NT2/D1 (cell line): ENCODE data around the gene FCER2.

Experiments
- DNase-seq: peaks from one replicate; pipeline ENCODE4 v3.0.0-alpha.2; 2011; ENCODE audit warnings: low read depth, low spot score
- H3K27me3 ChIP-seq: 2 replicates; pipeline ENCODE4 v1.6.0; 2011; ENCODE audit warnings: mild to moderate bottlenecking; ENCODE audit not compliant: insufficient read length, insufficient read depth
- H3K36me3 ChIP-seq: 2 replicates; pipeline ENCODE4 v1.6.1; 2011; ENCODE audit warnings: mild to moderate bottlenecking, low read length, mixed read lengths; ENCODE audit not compliant: insufficient read depth, insufficient read length
- H3K4me1 ChIP-seq: 2 replicates; pipeline ENCODE4 v1.5.1; 2011; ENCODE audit not compliant: insufficient read depth, insufficient read length
- H3K4me3 ChIP-seq: 2 replicates; pipeline ENCODE4 v1.5.1; 2011; ENCODE audit warnings: low read depth; ENCODE audit not compliant: insufficient read length
- H3K9ac ChIP-seq: 2 replicates; pipeline ENCODE4 v1.6.0; 2011; ENCODE audit warnings: low read depth; ENCODE audit not compliant: insufficient read length
- H3K9me3 ChIP-seq: 2 replicates; pipeline ENCODE4 v1.5.1; 2011; ENCODE audit warnings: mild to moderate bottlenecking, low read length; ENCODE audit not compliant: insufficient read depth
- SUZ12 ChIP-seq: IDR thresholded peaks from 2 replicates; pipeline ENCODE4 v1.6.1; 2011; ENCODE audit not compliant: insufficient read length, insufficient read depth; ENCODE audit errors: extremely low read depth
- YY1 ChIP-seq: IDR thresholded peaks from 2 replicates; pipeline ENCODE4 v1.6.1; 2011; ENCODE audit not compliant: insufficient read length, insufficient read depth
- ZNF274 ChIP-seq: IDR thresholded peaks from 2 replicates; pipeline ENCODE4 v1.6.1; 2011; ENCODE audit warnings: mild to moderate bottlenecking, low read depth, low read length

FCER2 gene

GRCh38 chr19:7739801-7740681 lies 38.1 kb upstream of the FCER2 start:
- Histone ChIP-seq H3K36me3 (no peaks in the 10 kb centered on the region), H3K27me3 (peaks cover 23% of the 10 kb centered on the region), H3K9me3 (no peaks in the 10 kb centered on the region), H3K4me1 (peaks cover 2% of the 10 kb centered on the region), H3K9ac (no peak overlapping the region), H3K4me3 (no peak overlapping the region)
- TF ChIP-seq YY1 (no peak), ZNF274 (no peak), SUZ12 (no peak)
- no peak for DNase-seq

DNA sequence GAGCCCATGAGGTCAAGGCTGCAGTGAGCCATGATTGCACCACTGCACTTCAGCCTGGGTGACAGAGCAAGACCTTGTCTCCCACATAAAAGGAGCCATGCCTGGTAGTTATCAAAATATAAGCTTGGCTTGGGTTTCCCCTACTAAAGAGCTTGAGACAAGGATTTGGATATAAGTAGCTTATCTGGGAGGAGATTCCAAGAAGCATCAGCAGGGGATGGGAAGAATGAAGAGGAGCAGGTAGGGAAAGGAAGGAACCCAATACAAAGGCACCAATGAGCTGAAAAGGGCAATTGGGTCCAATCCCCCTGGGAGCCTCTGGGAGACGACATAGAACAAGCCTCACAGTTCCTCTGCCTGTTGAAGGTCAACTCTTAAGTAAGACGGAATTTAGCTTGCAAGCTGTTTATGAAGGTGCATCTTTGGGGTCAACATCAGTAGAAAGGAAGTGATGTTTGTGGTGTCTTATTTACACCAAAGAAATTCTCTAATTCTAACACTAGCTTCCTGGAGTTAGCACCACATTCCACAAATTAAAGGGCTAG lies 37.4 kb upstream of the FCER2 start:
- Histone ChIP-seq H3K4me3 (no peak overlapping the region), H3K9me3 (no peaks in the 10 kb centered on the region), H3K36me3 (no peaks in the 10 kb centered on the region), H3K27me3 (peaks cover 23% of the 10 kb centered on the region), H3K9ac (no peak overlapping the region), H3K4me1 (peaks cover 2% of the 10 kb centered on the region)
- TF ChIP-seq YY1: no peak
- DNase-seq: no peak

DNA sequence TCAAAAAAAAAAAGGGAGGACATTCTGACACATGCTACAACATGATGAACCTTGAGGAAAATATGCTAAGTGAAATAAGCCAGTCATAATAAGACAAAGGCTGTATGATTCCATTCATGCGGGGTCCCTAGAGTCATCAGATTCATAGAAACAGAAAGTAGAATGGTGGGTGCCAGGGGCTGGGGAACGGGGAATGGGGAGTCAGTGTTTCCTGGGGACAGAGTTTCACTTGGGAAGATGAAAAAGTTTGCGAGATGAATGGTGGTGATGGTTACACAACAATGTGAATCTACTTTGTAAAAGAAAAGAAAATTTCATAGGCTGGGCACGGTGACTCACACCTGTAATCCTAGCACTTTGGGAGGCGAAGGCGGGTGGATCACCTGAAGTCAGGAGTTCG lies 36.1 kb upstream of the FCER2 start:
- H3K27me3 ChIP-seq: peaks cover 24% of the 10 kb centered on the region
- DNase-seq: no peak
- H3K4me3 ChIP-seq: no peak overlapping the region
- no peaks in the 10 kb centered on the region for H3K9me3 ChIP-seq
- H3K4me1 ChIP-seq: no peaks in the 10 kb centered on the region
- H3K9ac ChIP-seq: no peak overlapping the region
- H3K36me3 ChIP-seq: no peaks in the 10 kb centered on the region
- TF ChIP-seq ZNF274 (no peak), YY1 (no peak), SUZ12 (no peak)

- no peak overlapping the region for H3K9ac ChIP-seq
- H3K4me1 ChIP-seq: no peaks in the 10 kb centered on the region
- TF ChIP-seq SUZ12 (no peak), ZNF274 (no peak), YY1 (no peak)
- no peak for DNase-seq
- H3K4me3 ChIP-seq: no peak overlapping the region
- no peaks in the 10 kb centered on the region for H3K9me3 ChIP-seq
- peaks cover 28% of the 10 kb centered on the region for H3K27me3 ChIP-seq
- no peaks in the 10 kb centered on the region for H3K36me3 ChIP-seq
Observed at GRCh38 chr19:7737215-7737614, 35.3 kb upstream of the FCER2 start.

DNA sequence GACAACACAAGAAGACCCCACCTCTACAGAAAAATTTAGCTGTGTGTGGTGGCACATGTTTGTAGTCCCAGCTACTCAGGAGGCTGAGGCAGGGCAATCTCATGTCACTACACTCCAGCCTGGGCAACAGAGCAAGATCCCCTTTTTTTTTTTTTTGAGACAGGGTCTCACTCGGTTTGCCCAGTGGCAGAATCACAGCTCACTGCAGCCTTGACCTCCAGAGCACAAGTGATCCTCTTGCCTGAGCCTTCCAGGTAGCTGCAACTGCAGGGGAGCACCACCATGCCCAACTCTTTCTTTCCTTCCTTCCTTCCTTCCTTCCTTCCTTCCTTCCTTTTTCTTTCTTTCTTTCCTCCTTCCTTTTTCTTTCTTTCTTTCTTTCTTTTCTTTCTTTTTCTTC lies 34.2 kb upstream of the FCER2 start:
- Histone ChIP-seq H3K4me1 (no peaks in the 10 kb centered on the region), H3K4me3 (no peak overlapping the region), H3K9me3 (no peaks in the 10 kb centered on the region), H3K27me3 (peaks cover 37% of the 10 kb centered on the region), H3K36me3 (no peaks in the 10 kb centered on the region), H3K9ac (no peak overlapping the region)
- DNase-seq: no peak
- TF ChIP-seq SUZ12: no peak
- no peak for TF ChIP-seq ZNF274
- no peak for TF ChIP-seq YY1

DNA sequence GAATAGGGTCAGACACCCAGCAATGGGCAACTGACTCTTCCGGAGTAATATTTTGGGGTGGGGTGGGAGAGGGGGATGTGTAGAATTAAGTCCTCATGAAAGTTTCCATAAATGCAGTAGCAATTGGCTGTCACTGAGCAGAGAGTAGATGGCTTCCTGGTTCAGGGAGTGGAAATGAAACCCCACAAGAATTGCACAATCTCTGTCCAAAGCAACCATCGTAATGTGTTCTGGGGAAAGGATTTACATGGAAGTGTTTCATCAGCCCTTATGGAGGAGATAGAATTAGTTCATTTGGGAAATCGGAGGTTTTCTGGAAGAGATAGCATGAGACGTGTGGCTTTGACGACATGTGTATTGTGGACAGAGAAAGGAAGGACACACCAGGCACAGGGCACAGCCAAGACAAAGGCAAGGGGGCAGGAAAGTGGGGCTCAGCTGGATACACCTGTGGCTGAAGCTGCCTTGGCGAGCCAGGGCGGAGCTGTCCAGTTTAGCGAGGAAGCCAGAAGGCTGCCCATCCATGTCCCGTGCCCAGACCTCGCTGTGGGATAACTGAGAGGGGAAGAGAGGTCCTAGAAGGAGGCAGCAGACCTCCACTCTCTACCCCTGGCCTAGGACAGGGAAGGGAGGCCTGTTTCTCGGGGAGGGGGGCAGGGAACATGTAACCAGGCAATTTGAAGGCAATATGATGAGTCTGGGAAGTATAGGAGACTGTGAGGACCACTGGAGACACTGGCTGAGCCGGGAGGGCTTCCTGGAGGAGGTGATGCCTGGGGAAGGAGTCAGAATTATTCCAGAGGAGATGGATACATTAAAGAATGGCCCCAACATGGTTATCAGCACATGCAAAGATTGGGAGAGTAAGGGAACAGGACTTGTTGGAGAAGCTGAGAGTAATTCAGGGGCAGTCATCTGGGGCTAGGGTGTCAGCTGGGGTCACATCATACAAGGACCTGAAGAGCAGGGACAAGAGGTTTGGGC lies 32.6 kb upstream of the FCER2 start:
- no peak overlapping the region for H3K4me3 ChIP-seq
- peaks cover 45% of the 10 kb centered on the region for H3K27me3 ChIP-seq
- H3K36me3 ChIP-seq: no peaks in the 10 kb centered on the region
- TF ChIP-seq ZNF274: no peak
- TF ChIP-seq SUZ12: no peak
- TF ChIP-seq YY1: no peak
- peaks cover 6% of the 10 kb centered on the region for H3K4me1 ChIP-seq
- H3K9me3 ChIP-seq: no peaks in the 10 kb centered on the region
- H3K9ac ChIP-seq: no peak overlapping the region
- no peak for DNase-seq

DNA sequence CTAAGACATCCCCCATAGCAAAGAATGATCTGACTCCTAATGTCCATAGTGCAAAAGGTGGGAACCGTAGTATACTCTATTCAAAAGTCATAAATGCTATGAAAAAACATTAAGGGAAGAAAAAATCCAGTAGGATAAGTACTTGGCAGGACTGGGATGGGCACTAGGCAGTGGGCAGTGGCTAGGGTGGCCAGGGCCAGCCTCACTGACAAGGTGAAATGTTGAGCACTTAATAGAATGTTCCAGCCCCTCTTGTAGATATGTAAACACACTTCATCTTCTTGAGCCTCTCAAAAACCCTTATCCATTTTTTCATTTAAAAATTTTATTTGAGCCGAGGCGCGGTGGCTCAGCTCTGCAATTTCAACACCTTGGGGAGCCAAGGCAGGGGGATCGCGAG lies 31.4 kb upstream of the FCER2 start:
- no peak for TF ChIP-seq YY1
- no peak for TF ChIP-seq ZNF274
- no peak for TF ChIP-seq SUZ12
- H3K4me1 ChIP-seq: peaks cover 8% of the 10 kb centered on the region
- H3K9ac ChIP-seq: no peak overlapping the region
- H3K27me3 ChIP-seq: peaks cover 56% of the 10 kb centered on the region
- H3K9me3 ChIP-seq: no peaks in the 10 kb centered on the region
- no peaks in the 10 kb centered on the region for H3K36me3 ChIP-seq
- DNase-seq: no peak
- no peak overlapping the region for H3K4me3 ChIP-seq
